GM13977 (cell line): ENCODE results near the gene DMXL1.

Experiments used
- DNase-seq: peaks from one replicate; pipeline ENCODE4 v3.0.0; 2012; ENCODE audit warnings: low spot score
- in situ Hi-C: fragments of 300-500 bp; cut with MboI; formaldehyde crosslinking; loops from one replicate; pipeline ENCODE4 v1.12.0; 2022; ENCODE audit warnings: low sequenced_read_pairs, low pct_unique_long_range_greater_than_20kb, mixed read lengths, inconsistent platforms; ENCODE audit not compliant: unreplicated experiment
- TF ChIP-seq, protein P1 (sequence below): IDR thresholded peaks from 2 replicates; pipeline ENCODE4 v1.5.1; 2012; ENCODE audit warnings: mild to moderate bottlenecking, control low read depth; ENCODE audit not compliant: insufficient read depth; ENCODE audit errors: extremely low read depth, missing control alignments

The DMXL1 gene

DNA sequence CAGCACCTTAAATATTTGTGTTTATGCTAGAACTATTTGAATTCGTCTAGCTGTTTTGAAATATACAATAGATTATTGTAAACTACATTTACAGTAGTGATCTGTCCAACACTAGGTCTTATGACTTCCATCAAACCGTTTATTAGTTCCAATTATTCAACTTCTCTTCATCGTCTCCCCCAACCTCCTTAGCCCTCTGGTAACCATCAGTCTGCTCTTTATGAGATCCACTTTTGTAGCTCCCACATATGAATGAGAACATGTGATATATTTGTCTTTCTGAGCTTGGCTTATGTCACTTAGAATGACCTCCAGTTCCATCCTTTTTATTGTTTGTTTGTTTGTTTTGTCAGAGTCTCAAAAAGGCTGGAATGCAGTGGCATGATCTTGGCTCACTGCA lies 11.8 kb downstream of the DMXL1 start:
- no peak for DNase-seq
- in situ Hi-C loops = no loop called here
- TF ChIP-seq, protein P1, sequence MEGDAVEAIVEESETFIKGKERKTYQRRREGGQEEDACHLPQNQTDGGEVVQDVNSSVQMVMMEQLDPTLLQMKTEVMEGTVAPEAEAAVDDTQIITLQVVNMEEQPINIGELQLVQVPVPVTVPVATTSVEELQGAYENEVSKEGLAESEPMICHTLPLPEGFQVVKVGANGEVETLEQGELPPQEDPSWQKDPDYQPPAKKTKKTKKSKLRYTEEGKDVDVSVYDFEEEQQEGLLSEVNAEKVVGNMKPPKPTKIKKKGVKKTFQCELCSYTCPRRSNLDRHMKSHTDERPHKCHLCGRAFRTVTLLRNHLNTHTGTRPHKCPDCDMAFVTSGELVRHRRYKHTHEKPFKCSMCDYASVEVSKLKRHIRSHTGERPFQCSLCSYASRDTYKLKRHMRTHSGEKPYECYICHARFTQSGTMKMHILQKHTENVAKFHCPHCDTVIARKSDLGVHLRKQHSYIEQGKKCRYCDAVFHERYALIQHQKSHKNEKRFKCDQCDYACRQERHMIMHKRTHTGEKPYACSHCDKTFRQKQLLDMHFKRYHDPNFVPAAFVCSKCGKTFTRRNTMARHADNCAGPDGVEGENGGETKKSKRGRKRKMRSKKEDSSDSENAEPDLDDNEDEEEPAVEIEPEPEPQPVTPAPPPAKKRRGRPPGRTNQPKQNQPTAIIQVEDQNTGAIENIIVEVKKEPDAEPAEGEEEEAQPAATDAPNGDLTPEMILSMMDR = no peak

DNA sequence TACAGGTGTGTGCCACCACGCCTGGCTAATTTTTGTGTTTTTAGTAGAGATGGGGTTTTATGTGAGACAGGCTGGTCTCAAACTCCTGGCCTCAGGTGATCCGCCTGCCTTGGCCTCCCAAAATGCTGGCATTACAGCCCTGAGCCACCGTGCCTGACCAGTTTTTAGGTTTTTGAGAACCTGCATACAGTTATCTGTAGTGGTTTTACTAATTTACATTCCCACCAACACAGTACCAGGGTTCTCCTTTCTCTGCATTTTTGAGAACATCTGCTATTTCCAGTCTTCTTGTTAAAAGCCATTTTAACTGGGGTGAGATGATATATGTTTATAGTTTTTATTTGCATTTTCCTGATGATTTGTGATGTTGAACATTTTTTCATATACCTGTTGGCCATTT lies 12.8 kb downstream of the DMXL1 start:
- in situ Hi-C loops = no loop called here
- no peak for DNase-seq
- TF ChIP-seq, protein P1 = no peak

DNA sequence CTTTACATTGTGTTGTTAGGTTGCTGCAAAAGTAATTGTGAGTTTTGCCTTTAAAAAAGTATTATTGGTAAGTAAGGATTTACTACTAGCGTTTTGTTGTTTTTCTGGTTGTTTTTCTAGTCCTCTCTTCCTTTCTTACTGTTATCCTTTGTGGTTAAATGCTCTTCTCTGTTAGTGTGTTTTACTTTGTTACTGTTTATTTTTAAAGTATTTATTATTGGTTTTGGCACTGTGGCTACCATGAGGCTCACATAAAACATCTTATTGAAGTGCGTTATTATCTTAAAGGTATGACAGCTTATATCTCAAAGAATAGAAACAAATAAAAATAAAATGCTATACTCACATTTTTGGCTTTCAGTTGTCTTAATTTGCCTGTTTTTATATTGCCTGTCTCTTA lies 17.6 kb downstream of the DMXL1 start:
- in situ Hi-C loops = no loop called here
- TF ChIP-seq, protein P1 = no peak
- DNase-seq = no peak

DNA sequence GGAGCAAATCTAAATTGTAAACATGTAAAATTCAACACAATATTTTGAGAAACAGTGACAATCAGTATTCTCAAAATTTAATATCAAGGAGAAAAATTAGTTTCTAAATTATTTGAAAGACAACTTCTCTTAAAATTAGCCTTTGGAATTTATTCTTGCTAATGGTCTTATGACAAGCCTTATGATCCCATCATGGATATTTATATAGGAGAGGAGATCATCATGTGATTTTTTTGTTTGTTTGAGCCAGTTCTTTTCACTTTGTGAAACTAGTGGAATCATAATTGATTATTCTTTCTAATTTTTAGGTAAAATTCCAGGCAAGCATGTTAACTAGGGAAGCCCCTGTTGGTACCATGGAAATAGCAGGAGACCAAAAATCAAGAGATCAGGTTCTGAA lies 24.7 kb downstream of the DMXL1 start:
- TF ChIP-seq, protein P1 = no peak
- in situ Hi-C loops = no loop called here
- DNase-seq = no peak

DNA sequence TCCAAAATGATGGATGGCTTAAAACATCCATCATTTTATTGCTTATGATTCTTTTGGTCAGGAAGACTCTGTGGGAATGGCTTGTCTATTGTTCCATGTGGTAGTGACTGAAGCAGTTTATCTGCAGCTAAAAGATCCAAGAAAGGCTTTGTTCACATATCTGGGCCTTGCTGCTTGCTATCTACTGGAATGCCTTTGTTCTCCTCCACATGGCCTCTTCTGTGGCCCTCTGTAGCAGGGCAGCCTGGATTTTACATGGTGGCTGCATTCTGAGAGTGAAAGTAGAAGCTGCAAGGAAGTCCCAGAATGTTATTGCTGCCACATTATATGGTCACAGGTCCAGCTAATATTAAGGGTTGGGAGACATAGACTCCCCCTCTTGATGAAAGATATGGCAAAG lies 35.1 kb downstream of the DMXL1 start:
- DNase-seq = no peak
- TF ChIP-seq, protein P1 = no peak
- in situ Hi-C loops = no loop called here

DNA sequence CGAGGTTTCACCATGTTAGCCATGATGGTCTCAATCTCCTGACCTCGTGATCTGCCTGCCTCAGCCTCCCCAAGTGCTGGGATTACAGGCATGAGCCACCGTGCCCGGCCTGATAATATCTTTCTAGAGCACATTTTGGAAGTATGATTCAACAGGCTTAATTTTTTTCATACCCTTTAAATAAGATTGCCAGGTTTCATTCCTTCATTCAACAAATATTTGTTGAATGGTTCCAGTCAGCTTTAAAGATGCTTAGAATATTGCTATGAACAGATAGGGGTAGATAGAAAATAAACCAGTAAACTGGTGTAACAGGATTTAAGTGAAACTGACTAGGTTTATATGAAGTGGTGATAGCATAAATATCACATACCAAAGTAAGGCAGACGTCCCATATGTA lies 41.3 kb downstream of the DMXL1 start:
- TF ChIP-seq, protein P1 = no peak
- DNase-seq = no peak
- in situ Hi-C loops = no loop called here

DNA sequence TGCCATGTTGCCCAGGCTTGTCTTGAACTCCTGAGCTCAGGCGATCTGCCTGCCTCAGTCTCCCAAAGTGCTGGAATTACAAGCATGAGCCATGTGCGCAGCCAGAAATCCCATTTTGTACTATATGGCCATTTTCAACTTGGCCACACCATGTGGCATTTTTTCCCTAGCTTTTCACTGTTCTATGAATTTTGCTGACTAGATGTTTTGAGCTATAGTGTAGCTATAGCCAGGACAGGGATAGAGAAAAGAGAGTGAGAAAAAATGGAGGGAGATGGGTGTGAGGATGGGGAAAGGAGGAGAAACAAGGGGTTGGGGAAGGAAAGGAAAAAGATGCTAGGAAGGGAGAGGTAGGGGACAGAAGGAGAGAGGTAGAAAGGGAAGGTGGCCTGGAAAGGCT lies 46.4 kb downstream of the DMXL1 start:
- no peak for DNase-seq
- in situ Hi-C loops = no loop called here
- TF ChIP-seq, protein P1 = no peak
